Measurements from ENCODE around the gene EFCAB6.

EFCAB6 gene

GRCh38 chr22:43508489-43508888, 303.6 kb downstream of the EFCAB6 start:
- TF ChIP-seq CTCF (IDR thresholded peaks at IDR 0.05; ENCODE audit: borderline replicate concordance, insufficient read depth, low read depth, low read length): no peak
- no peak overlapping the region for H3K4me3 ChIP-seq (ENCODE audit: low read depth, low read length)

GRCh38 chr22:43507235-43507634, 304.9 kb downstream of the EFCAB6 start:
- H3K4me3 ChIP-seq (ENCODE audit: low read depth, low read length): no peak overlapping the region
- TF ChIP-seq CTCF (IDR thresholded peaks at IDR 0.05; ENCODE audit: borderline replicate concordance, insufficient read depth, low read depth, low read length): no peak

- no peak for TF ChIP-seq CTCF (IDR thresholded peaks at IDR 0.05; ENCODE audit: borderline replicate concordance, insufficient read depth, low read depth, low read length)
- H3K4me3 ChIP-seq (ENCODE audit: low read depth, low read length): no peak overlapping the region
Measured at GRCh38 chr22:43506487-43506886, 305.6 kb downstream of the EFCAB6 start.

- TF ChIP-seq CTCF (IDR thresholded peaks at IDR 0.05; ENCODE audit: borderline replicate concordance, insufficient read depth, low read depth, low read length): no peak
- no peak overlapping the region for H3K4me3 ChIP-seq (ENCODE audit: low read depth, low read length)
Measured at GRCh38 chr22:43505896-43506295, 306.2 kb downstream of the EFCAB6 start.

GRCh38 chr22:43505423-43505822, 306.7 kb downstream of the EFCAB6 start:
- no peak for TF ChIP-seq CTCF (IDR thresholded peaks at IDR 0.05; ENCODE audit: borderline replicate concordance, insufficient read depth, low read depth, low read length)
- no peak overlapping the region for H3K4me3 ChIP-seq (ENCODE audit: low read depth, low read length)

- TF ChIP-seq CTCF (IDR thresholded peaks at IDR 0.05; ENCODE audit: borderline replicate concordance, insufficient read depth, low read depth, low read length): no peak
Measured at GRCh38 chr22:43504666-43505261, 307.3 kb downstream of the EFCAB6 start.

GRCh38 chr22:43504068-43504467, 308.0 kb downstream of the EFCAB6 start:
- TF ChIP-seq CTCF (IDR thresholded peaks at IDR 0.05; ENCODE audit: borderline replicate concordance, insufficient read depth, low read depth, low read length): no peak

More at GRCh38 chr22:43504666-43505261, 307.3 kb downstream of the EFCAB6 start:
- no peak overlapping the region for H3K4me3 ChIP-seq (ENCODE audit: low read depth, low read length)

More at GRCh38 chr22:43504068-43504467, 308.0 kb downstream of the EFCAB6 start:
- no peak overlapping the region for H3K4me3 ChIP-seq (ENCODE audit: low read depth, low read length)
